HG02973 (cell line): ENCODE measurements around the gene GCSH.
"Not testable (repeated sequence)": the region's sequence is repeated elsewhere in the genome, so short reads cannot be mapped to it uniquely, and the experiment has no call there.

Experiments used
- ATAC-seq: cut with Tn5 transposase; IDR thresholded peaks from one replicate; pipeline ENCODE4 v1.9.1; 2021; ENCODE audit warnings: moderate library complexity; ENCODE audit not compliant: unreplicated experiment

GCSH gene

GRCh38 chr16:81095953-81096714 is at the start of gene GCSH:
Gene GCSH (minus strand): TSS chr16:81096395. CDS start chr16:81096278, 117 bp downstream.
- ATAC-seq = peak; percentile 97

- ATAC-seq = no peak
Measured at GRCh38 chr16:81143921-81144471, 47.8 kb upstream of the GCSH start.

- ATAC-seq = no peak
Measured at GRCh38 chr16:81142864-81143263, 46.7 kb upstream of the GCSH start.

DNA sequence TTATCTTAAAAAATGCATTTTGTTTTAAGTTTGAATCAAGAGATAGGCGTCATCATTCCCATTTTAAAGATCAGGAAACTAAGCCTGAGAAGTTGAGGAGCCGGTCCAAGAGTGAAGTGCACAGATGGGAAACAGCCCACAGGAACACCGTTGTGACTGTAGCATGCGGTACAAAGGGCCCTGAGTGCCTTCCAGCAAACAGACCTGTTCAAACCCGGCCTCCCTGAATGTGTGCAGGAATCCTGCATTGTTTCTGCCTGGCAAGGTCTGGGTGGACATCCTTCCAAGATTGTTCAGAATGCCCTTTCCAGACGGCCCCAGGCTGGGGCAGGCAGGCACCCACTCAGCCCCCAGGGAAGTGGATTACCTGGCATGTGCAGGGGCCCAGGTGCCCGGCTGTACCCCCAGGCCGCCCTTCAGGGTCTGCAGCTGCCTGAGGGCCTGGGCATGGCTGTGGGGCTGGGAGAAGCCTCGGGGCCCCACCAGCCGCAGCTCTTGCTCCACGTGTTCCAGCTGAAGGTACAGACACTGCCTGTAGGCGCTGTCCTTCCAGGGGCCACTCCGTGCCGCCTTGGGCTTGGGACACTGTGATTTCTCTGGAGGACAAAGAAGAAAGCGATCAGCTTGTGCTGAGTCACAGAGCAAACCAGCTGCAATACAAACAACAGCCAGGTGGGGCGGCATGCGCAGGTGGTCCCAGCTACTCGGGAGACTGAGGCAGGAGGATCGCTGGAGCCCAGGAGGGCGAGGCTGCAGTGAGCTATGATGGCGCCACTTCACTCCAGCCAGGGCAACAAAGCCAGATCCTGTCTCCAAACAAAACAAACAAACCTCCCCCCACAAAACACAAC is 45.0 kb upstream of the GCSH start:
- ATAC-seq = no peak

- ATAC-seq = no peak
Measured at GRCh38 chr16:81138831-81139557, 42.8 kb upstream of the GCSH start.

GRCh38 chr16:81137754-81138153 is 41.6 kb upstream of the GCSH start:
- no peak for ATAC-seq

DNA sequence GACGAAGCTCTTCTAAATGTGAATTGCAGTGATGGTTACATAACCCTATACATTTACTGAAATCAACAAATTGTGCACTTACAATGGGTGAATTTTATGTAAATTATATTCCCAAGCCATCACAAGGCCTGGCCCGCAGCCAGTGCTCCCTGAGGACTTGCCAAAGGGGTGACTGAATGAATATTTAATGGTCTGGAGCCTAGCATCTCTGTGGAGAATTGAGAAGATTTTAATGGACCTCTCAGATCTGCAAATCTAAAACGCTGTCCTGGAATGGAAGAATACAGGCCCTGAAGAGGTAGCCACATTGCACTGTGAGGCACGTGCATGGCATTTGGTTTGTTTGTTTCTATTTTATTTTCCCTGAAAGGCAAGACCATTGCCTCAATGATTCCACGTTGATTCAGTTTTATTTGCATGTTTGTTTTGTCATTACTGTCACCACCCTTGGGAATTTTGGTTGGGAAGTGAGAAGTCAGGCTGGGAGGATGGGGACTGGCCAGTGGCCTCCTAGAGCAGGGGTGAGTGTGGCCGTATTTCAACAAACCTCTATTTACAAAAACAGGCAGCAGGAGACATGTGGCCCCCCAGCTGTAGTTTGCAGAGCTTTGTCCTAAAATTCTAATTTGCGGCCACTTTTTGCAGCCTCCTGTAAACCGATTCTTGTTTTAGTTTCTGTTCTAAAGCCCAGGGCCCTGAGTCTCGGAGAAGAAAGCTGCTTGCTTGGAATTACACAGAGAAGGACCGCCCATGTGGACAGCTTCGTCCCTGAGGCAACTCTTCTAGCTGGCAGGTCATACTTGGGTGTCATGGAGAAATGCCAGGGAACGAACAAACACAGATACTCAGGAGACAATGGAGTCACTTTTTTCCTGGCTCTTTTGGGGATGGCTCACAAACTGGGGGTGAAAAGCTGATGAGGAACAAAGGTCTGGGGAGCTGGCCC is 40.5 kb upstream of the GCSH start:
- ATAC-seq = no peak

GRCh38 chr16:81130126-81130525 is 33.9 kb upstream of the GCSH start:
- no peak for ATAC-seq

DNA sequence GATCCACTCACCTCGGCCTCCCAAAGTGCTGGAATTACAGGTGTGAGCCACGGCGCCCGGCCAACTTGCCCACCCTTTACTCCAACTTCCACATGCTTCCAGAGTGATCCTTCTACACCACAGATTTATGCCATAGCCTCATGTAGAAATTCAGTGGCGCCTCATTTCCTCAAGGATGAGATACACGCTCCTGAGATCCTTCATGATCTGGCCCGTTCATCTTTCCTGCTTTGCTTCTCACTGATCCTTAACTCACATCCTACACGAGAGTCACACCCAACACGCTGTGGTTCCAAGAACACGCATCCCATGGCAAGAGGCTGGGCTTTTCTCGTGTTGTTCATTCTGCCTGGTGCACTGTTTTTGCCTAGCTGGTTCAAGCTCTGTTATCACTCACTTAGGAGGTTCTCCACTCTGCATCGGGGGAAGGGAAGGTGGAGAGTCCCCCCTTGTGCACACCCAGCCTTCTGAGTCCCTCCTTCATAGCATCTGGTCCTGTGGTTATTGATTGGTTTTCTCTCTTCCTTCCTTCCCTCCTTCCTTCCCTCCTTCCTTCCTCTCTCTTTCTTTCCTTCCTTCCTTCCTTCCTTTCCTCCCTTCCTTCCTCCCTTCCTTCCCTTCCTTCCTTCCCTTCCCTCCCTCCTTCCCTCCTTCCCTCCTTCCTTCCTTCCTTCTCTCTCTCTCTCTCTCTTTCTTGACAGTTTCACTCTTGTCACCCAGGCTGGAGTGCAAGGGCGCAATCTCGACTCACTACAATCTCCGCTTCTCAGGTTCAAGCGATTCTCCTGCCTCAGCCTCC is 32.7 kb upstream of the GCSH start:
- no peak for ATAC-seq

- no peak for ATAC-seq
Measured at GRCh38 chr16:81127051-81127450, 30.9 kb upstream of the GCSH start.

- no peak for ATAC-seq
Measured at GRCh38 chr16:81123092-81123852, 27.1 kb upstream of the GCSH start.

GRCh38 chr16:81121474-81121990 is 25.3 kb upstream of the GCSH start:
- no peak for ATAC-seq

- no peak for ATAC-seq
Measured at GRCh38 chr16:81117436-81117835, 21.2 kb upstream of the GCSH start.

GRCh38 chr16:81116285-81116684 is 20.1 kb upstream of the GCSH start:
- ATAC-seq = no peak

GRCh38 chr16:81112453-81112852 is 16.3 kb upstream of the GCSH start:
- ATAC-seq = no peak

DNA sequence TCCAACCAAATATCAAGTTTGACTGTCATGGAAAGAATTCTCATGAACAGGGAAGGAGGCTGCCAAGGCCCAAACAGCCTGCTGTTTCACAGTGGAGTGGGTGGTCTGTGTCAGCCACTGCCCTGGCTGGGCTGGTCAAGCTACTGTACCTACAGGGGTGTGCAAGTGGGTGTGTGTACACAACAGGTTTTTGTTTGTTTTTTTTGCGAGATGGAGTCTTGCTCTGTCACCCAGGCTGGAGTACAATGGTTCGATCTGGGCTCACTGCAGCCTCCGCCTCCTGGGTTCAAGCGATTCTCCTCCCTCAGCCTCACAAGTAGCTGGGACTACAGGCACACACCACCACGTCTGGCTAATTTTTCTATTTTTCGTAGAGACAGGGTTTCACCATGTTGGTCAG is 13.1 kb upstream of the GCSH start:
- ATAC-seq = not testable (repeated sequence)

DNA sequence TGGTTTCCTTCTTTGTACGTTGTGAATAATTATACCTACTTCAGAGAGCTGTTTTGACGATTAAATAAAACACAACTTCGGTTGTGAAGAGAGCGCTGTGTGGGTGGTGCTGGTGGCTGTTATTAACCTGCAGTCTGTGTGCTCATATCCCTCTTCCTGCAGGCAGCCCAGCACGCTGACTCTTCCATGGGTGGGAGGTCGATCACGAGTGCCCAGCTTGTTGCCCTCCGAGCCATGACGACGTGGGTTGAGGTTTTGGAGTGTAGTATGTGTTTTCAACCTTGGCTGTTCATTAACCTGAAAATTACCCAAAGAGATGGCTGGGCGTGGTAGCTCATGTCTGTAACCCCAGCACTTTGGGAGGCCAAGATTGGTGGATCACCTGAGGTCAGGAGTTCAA is 11.3 kb upstream of the GCSH start:
- ATAC-seq = no peak

DNA sequence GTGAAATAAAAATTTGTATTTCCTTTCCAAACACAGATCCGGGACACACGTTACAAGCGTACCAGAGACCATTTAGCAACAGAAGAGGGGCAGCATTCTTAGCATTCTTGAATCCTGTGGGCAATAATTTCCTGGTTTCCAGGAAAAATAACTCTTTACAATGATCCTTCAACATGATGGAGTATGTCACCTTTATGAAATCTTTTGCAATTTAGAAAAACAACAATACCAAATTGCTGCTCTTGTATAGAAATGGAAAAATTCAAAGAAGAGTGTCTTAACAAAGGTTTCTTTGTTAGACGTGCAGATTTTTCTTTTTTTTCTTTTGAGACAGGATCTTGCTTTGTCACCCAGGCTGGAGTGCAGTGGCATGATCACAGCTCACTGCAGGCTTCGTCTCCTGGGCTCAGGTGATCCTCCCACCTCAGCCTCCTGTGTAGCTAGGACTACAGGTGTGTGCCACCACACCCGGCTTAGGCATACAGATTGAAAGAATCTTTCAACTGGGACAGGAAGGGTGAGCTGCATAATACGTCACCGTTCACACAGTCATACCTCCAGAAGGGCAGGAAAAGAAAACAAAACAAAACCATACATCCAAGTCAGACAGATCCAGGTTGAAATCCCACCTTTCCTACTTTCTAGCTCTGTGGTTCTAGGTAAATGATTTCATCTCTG is 10.8 kb upstream of the GCSH start:
- no peak for ATAC-seq
